Neutrophil (primary cell): ENCODE measurements around the gene CDKL1.

Source experiments
- H3K27ac ChIP-seq: fragments of 200-600 bp; sonication (generic); 2 replicates; pipeline ENCODE4 v1.5.1; 2016; ENCODE audit warnings: mild to moderate bottlenecking, moderate library complexity
- H3K27me3 ChIP-seq: fragments of 200-600 bp; sonication (generic); 2 replicates; pipeline ENCODE4 v1.6.0; 2016; ENCODE audit warnings: mild to moderate bottlenecking
- H3K36me3 ChIP-seq: fragments of 200-600 bp; sonication (generic); 2 replicates; pipeline ENCODE4 v1.5.1; 2017
- H3K4me1 ChIP-seq, 2 experiments: fragments of 200-600 bp in 1 of 2; sonication (generic) in 1 of 2; 1 replicate in 1 of 2; 2 replicates in 1 of 2; pipeline versions ENCODE4 v1.5.1 to v1.6.1; 2013 to 2016; ENCODE audit warnings: low read depth in 1 of 2, low read length in 1 of 2, mild to moderate bottlenecking in 1 of 2, moderate library complexity in 1 of 2; ENCODE audit not compliant: control insufficient read depth in 1 of 2, insufficient read depth in 1 of 2
- H3K4me3 ChIP-seq, 2 experiments: fragments of 200-600 bp in 1 of 2; sonication (generic) in 1 of 2; 1 replicate in 1 of 2; 2 replicates in 1 of 2; pipeline ENCODE4 v1.5.1; 2013 to 2016; ENCODE audit warnings: low read depth in 1 of 2, low read length in 1 of 2, mild to moderate bottlenecking in 1 of 2, moderate library complexity in 1 of 2
- H3K9me3 ChIP-seq: fragments of 200-600 bp; sonication (generic); 2 replicates; pipeline ENCODE4 v1.5.1; 2016
- TF ChIP-seq, protein P1 (sequence below): fragments of 200-600 bp; sonication (generic); IDR thresholded peaks from 2 replicates; pipeline ENCODE4 v1.5.1; 2016; ENCODE audit warnings: antibody characterized with exemption

The CDKL1 gene

DNA sequence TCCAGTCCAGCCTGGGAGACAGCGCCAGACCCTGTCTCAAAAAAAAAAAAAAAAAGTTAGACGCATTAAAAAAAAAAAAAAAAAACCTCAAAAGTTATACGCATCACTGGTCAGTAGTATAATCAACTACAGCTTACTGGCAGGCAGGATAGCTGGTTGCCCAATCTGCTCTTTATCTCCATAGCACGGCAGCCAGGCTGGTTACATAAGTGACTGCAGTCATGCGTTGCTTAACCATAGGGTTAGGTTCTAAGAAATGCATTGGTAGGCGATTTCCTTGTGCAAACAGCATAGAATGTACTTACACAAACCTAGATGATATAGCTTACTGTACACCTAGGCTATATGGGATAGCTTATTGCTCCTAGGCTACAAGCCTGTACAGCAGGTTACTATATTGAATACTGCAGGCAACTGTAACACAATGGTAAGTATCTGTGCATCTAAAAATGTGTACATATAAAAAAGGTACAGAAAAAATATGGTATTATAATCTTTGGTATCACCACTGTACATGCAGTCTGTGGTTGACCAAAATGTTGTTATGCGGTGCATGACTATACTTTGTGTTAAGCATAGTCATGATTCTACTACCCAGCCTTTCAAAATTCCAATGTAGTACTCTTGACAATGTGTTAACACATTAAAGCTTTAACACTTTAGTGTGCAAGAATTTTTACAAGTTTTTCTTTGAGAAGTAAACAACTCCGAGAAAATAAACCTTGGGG is 92.8 kb downstream of the CDKL1 start:
- TF ChIP-seq, protein P1, sequence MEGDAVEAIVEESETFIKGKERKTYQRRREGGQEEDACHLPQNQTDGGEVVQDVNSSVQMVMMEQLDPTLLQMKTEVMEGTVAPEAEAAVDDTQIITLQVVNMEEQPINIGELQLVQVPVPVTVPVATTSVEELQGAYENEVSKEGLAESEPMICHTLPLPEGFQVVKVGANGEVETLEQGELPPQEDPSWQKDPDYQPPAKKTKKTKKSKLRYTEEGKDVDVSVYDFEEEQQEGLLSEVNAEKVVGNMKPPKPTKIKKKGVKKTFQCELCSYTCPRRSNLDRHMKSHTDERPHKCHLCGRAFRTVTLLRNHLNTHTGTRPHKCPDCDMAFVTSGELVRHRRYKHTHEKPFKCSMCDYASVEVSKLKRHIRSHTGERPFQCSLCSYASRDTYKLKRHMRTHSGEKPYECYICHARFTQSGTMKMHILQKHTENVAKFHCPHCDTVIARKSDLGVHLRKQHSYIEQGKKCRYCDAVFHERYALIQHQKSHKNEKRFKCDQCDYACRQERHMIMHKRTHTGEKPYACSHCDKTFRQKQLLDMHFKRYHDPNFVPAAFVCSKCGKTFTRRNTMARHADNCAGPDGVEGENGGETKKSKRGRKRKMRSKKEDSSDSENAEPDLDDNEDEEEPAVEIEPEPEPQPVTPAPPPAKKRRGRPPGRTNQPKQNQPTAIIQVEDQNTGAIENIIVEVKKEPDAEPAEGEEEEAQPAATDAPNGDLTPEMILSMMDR, result no peak
- no peak overlapping the region for H3K4me3 ChIP-seq
- H3K36me3 ChIP-seq, result no peaks in the 10 kb centered on the region
- no peaks in the 10 kb centered on the region for H3K27me3 ChIP-seq
- H3K27ac ChIP-seq, result peak overlapping the region; percentile 5
- peaks cover 9 to 13% of the 10 kb centered on the region in 2 experiments for H3K4me1 ChIP-seq
- H3K9me3 ChIP-seq, result no peaks in the 10 kb centered on the region

GRCh38 chr14:50301914-50302313 is 94.8 kb downstream of the CDKL1 start:
- TF ChIP-seq, protein P1, result no peak
- Histone ChIP-seq H3K4me3 (no peak overlapping the region), H3K4me1 (peaks cover 9 to 13% of the 10 kb centered on the region in 2 experiments), H3K27ac (no peak overlapping the region), H3K9me3 (no peaks in the 10 kb centered on the region), H3K27me3 (no peaks in the 10 kb centered on the region), H3K36me3 (no peaks in the 10 kb centered on the region)

- no peaks in the 10 kb centered on the region for H3K36me3 ChIP-seq
Measured at GRCh38 chr14:50299585-50299984, 97.1 kb downstream of the CDKL1 start.

DNA sequence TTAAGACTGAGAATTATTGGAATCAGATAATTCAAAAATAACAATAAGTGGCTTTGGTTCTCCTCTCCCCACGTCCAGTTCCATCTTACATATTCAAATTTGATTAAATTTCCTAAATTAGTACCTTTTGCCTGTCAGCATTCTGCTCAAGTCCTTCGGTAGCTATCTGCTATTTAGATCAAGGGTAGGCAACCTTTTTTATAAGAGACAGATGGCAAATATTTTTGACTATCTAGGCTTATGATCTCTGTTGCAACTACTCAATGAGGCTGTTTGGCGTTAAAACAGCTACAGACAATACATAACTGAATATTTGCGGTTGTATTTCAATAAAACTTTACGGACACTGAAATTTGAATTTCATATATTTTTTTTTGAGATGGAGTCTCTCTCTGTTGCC is 106.4 kb downstream of the CDKL1 start:
- no peaks in the 10 kb centered on the region for H3K9me3 ChIP-seq
- no peaks in the 10 kb centered on the region for H3K4me1 ChIP-seq
- no peak overlapping the region for H3K27ac ChIP-seq
- TF ChIP-seq, protein P1, result no peak
- no peak overlapping the region for H3K4me3 ChIP-seq
- H3K36me3 ChIP-seq, result no peaks in the 10 kb centered on the region
- no peaks in the 10 kb centered on the region for H3K27me3 ChIP-seq

More at GRCh38 chr14:50299585-50299984, 97.1 kb downstream of the CDKL1 start:
- TF ChIP-seq, protein P1, result no peak
- H3K27ac ChIP-seq, result no peak overlapping the region
- no peaks in the 10 kb centered on the region for H3K9me3 ChIP-seq
- H3K27me3 ChIP-seq, result no peaks in the 10 kb centered on the region
- H3K4me1 ChIP-seq, result peaks cover 9 to 13% of the 10 kb centered on the region in 2 experiments
- no peak overlapping the region for H3K4me3 ChIP-seq

GRCh38 chr14:50288146-50288545 is 108.5 kb downstream of the CDKL1 start:
- TF ChIP-seq, protein P1, result no peak

More at GRCh38 chr14:50288146-50288545, 108.5 kb downstream of the CDKL1 start:
- Histone ChIP-seq H3K27ac (no peak overlapping the region), H3K27me3 (no peaks in the 10 kb centered on the region), H3K4me3 (no peak overlapping the region), H3K36me3 (no peaks in the 10 kb centered on the region), H3K9me3 (no peaks in the 10 kb centered on the region), H3K4me1 (no peaks in the 10 kb centered on the region)
